Ectodermal cell (in vitro differentiated cells): ENCODE data around the gene WASHC2A. TPM values are rescaled to one million over a fixed set of nuclear protein-coding genes. Genes with fewer than 3 reads are reported as not detected.
"Not testable (repeated sequence)": the region's sequence is repeated elsewhere in the genome, so short reads cannot be mapped to it uniquely, and the experiment has no call there.

Experiments
- H3K27ac ChIP-seq: 2 replicates; pipeline ENCODE4 v1.7.0; 2013; ENCODE audit warnings: mild to moderate bottlenecking, low read depth, low read length; ENCODE audit not compliant: insufficient read depth, poor library complexity, severe bottlenecking
- H3K27me3 ChIP-seq: 2 replicates; pipeline ENCODE4 v1.7.0; 2013; ENCODE audit warnings: mild to moderate bottlenecking, low read length; ENCODE audit not compliant: insufficient read depth, control insufficient read depth, poor library complexity, severe bottlenecking
- H3K36me3 ChIP-seq: one replicate; pipeline ENCODE4 v1.7.0; 2013; ENCODE audit warnings: low read length; ENCODE audit not compliant: control insufficient read depth, insufficient read depth
- H3K4me1 ChIP-seq: one replicate; pipeline ENCODE4 v1.7.0; 2013; ENCODE audit warnings: low read length; ENCODE audit not compliant: control insufficient read depth, insufficient read depth
- H3K4me3 ChIP-seq: 2 replicates; pipeline ENCODE4 v1.7.0; 2013; ENCODE audit warnings: low read depth, low read length, control low read depth; ENCODE audit not compliant: insufficient read depth
- H3K9me3 ChIP-seq: 2 replicates; pipeline ENCODE4 v1.7.0; 2013; ENCODE audit warnings: mild to moderate bottlenecking, low read length, moderate library complexity; ENCODE audit not compliant: control insufficient read depth
- WGBS, 2 experiments: methylation state at CpG; one replicate each; pipeline ENCODE4 v1.1.7; 2013; ENCODE audit warnings: missing lambda C conversion rate in 2 of 2; 5-methylcytosine and 5-hydroxymethylcytosine counted together
- polyA plus RNA-seq, 4 experiments: library from polyadenylated mRNA; stranded (reverse); fragments of 50-300 nt; gene quantifications; one replicate each; pipeline ENCODE4 v1.2.3, GENCODE V29; 2013

Gene WASHC2A
- 36.1 TPM for polyA plus RNA-seq (2013, experiment 1 of 4)
- polyA plus RNA-seq (2013, experiment 2 of 4) = 34.8 TPM
- 25.3 TPM for polyA plus RNA-seq (2013, experiment 3 of 4)
- 30.2 TPM for polyA plus RNA-seq (2013, experiment 4 of 4)

GRCh38 chr10:50067546-50068351 lies at the start of gene WASHC2A:
WASHC2A (plus strand) TSS chr10:50067954; CDS start chr10:50068006, 52 bp downstream.
- 1% methylated on average over 50 to 53 of the region's 73 CpGs for WGBS, 2 experiments
- Histone ChIP-seq H3K4me3 (peak within 1 kb of the TSS; percentile 66), H3K27me3 (peaks cover 12% of the 10 kb centered on the region)
- H3K4me1 ChIP-seq, H3K36me3 ChIP-seq, H3K9me3 ChIP-seq, H3K27ac ChIP-seq: not testable (repeated sequence)

- not testable (repeated sequence) for H3K27me3 ChIP-seq, H3K9me3 ChIP-seq, H3K4me1 ChIP-seq, H3K36me3 ChIP-seq, H3K27ac ChIP-seq, H3K4me3 ChIP-seq
- 89 to 93% methylated on average over 3 of the region's 3 CpGs for WGBS, 2 experiments
These were observed 48.5 kb upstream of the WASHC2A start for GRCh38 chr10:50019279-50019678.

- H3K27me3 ChIP-seq, H3K4me3 ChIP-seq, H3K27ac ChIP-seq, H3K4me1 ChIP-seq, H3K9me3 ChIP-seq, H3K36me3 ChIP-seq: not testable (repeated sequence)
- WGBS, 2 experiments = 90% methylated on average over 9 to 13 of the region's 13 CpGs
These were observed 47.2 kb upstream of the WASHC2A start for GRCh38 chr10:50020451-50021024.

- H3K27me3 ChIP-seq = no peaks in the 10 kb centered on the region
- no peak overlapping the region for H3K4me3 ChIP-seq
- WGBS, 2 experiments = 92 to 93% methylated on average over 3 of the region's 3 CpGs
- H3K36me3 ChIP-seq = no peaks in the 10 kb centered on the region
- H3K4me1 ChIP-seq = no peaks in the 10 kb centered on the region
- H3K27ac ChIP-seq = no peak overlapping the region
- no peaks in the 10 kb centered on the region for H3K9me3 ChIP-seq
These were observed 46.1 kb upstream of the WASHC2A start for GRCh38 chr10:50021646-50022045.

GRCh38 chr10:50024716-50025383 lies 42.9 kb upstream of the WASHC2A start:
- 92 to 96% methylated on average over 27 to 28 of the region's 37 CpGs for WGBS, 2 experiments
- not testable (repeated sequence) for H3K9me3 ChIP-seq, H3K4me1 ChIP-seq, H3K27ac ChIP-seq, H3K4me3 ChIP-seq, H3K36me3 ChIP-seq, H3K27me3 ChIP-seq

- whole genome bisulfite sequencing, 2 experiments = 90 to 92% methylated on average over 14 of the region's 14 CpGs
These were observed 42.1 kb upstream of the WASHC2A start for GRCh38 chr10:50025627-50026026.

GRCh38 chr10:50027195-50027594 lies 40.6 kb upstream of the WASHC2A start:
- no peaks in the 10 kb centered on the region for H3K36me3 ChIP-seq
- H3K9me3 ChIP-seq = no peaks in the 10 kb centered on the region
- WGBS, 2 experiments = 94 to 95% methylated on average over 13 of the region's 13 CpGs
- H3K4me3 ChIP-seq = no peak overlapping the region
- H3K4me1 ChIP-seq = no peaks in the 10 kb centered on the region
- H3K27ac ChIP-seq = no peak overlapping the region
- no peaks in the 10 kb centered on the region for H3K27me3 ChIP-seq

More at GRCh38 chr10:50025627-50026026, 42.1 kb upstream of the WASHC2A start:
- Histone ChIP-seq H3K36me3 (no peaks in the 10 kb centered on the region), H3K4me1 (no peaks in the 10 kb centered on the region), H3K27ac (no peak overlapping the region), H3K27me3 (no peaks in the 10 kb centered on the region), H3K9me3 (no peaks in the 10 kb centered on the region), H3K4me3 (no peak overlapping the region)

GRCh38 chr10:50033481-50033880 lies 34.3 kb upstream of the WASHC2A start:
- H3K36me3 ChIP-seq = no peaks in the 10 kb centered on the region
- no peaks in the 10 kb centered on the region for H3K4me1 ChIP-seq
- no peaks in the 10 kb centered on the region for H3K9me3 ChIP-seq
- H3K27me3 ChIP-seq = no peaks in the 10 kb centered on the region
- no peak overlapping the region for H3K27ac ChIP-seq
- H3K4me3 ChIP-seq = no peak overlapping the region
- 64 to 88% methylated on average over 2 to 3 of the region's 3 CpGs for WGBS, 2 experiments

GRCh38 chr10:50035337-50035736 lies 32.4 kb upstream of the WASHC2A start:
- not testable (repeated sequence) for H3K36me3 ChIP-seq, H3K4me1 ChIP-seq, H3K27ac ChIP-seq, H3K4me3 ChIP-seq, H3K9me3 ChIP-seq, H3K27me3 ChIP-seq
- WGBS, 2 experiments = 85 to 93% methylated on average over 3 of the region's 4 CpGs

GRCh38 chr10:50044941-50045664 lies 22.7 kb upstream of the WASHC2A start:
- Histone ChIP-seq H3K9me3 (no peaks in the 10 kb centered on the region), H3K4me3 (no peak overlapping the region), H3K27me3 (no peaks in the 10 kb centered on the region), H3K4me1 (no peaks in the 10 kb centered on the region), H3K36me3 (no peaks in the 10 kb centered on the region), H3K27ac (no peak overlapping the region)
- WGBS, 2 experiments = 60 to 68% methylated on average over 4 to 5 of the region's 5 CpGs
